OCI-LY3 (cell line): ENCODE results near the gene SLC2A4RG.

ENCODE experiments used
- CTCF ChIP-seq: fragments of 200-600, 300-600 bp; sonication (generic); IDR thresholded peaks from 2 replicates; pipeline ENCODE4 v1.5.1; 2014; ENCODE audit warnings: antibody characterized with exemption, low read length, low read depth
- EZH2phosphoT487 ChIP-seq: fragments of 200-600 bp; shearing (Covaris generic); IDR thresholded peaks from 2 replicates; pipeline ENCODE4 v1.6.1; 2018; ENCODE audit warnings: antibody characterized with exemption, mixed run types, low read depth

GRCh38 chr20:63690003-63690897 lies 49.3 kb upstream of the SLC2A4RG start:
- no peak for TF ChIP-seq CTCF
- no peak for TF ChIP-seq EZH2phosphoT487
